DMS53 treated with DMSO at 0.1 percent for 48 hours (cell line): Measurements from ENCODE around the gene TSHZ3.

Experiments used
- DNase-seq: peaks from one replicate; lab custom pipeline; 2025; ENCODE audit not compliant: unreplicated experiment; lab: John Stamatoyannopoulos, UW

The TSHZ3 gene

DNA sequence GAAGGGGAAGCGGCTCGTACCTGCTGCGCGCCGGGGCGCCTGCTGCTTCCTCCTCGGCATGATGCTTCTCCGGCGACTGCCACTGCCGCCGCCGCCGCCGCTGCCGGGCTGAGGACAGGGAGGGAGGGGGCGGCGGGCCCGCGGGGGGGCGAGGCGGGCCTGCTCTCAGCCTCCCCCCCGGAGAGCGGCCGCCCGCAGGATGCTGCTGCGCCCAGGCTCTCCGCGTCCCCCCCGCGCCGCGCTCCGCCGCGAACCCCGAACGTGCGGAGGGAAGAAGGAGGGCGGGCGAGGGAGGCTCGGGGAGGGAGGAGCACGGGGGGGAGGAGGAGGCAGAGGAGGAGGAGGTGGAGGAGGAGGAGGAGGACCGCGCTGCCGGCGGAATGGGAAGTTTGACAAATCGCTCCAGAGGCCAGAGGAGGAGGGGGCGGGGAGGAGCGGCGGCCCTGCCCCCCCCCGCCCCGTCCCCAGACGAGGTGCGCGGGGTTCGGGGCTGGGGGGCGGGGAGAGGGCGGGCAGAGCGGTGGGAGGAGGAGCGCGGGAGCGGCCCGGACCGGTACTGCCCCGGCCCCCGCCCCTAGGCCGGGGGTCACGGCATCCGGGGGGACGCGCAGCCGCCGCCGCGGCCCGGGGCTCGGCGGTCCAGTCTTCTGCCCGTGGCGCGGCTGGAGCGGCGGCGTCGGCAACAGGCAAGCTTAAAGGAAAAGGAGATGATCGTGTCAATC, at the start of gene TSHZ3:
TSHZ3 (minus strand) TSS at position 277 of the 722 bp plus-strand sequence; CDS start at position 60, 217 bp downstream.
- DNase-seq: no peak

DNA sequence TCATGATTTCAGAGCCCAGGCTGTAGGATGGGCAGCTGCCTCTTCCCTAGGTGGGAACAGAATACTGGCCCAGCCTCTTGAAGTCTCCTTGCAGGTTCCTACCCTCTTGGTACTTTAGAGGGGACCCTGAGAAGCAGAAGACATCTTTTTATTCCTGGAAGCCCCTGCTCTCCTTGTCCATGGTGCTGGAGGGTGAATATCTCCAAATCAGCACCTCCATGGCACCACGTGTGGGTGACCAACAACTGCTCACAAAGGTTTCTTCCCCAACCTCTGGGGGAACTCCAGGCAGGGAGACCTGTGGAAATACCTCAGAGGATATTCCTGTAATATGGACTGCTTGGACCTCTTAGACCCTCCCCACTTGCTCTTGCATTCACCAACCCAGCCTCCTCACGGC, 48.1 kb upstream of the TSHZ3 start:
- no peak for DNase-seq

GRCh38 chr19:31392464-31392863, 43.2 kb upstream of the TSHZ3 start:
- no peak for DNase-seq

DNA sequence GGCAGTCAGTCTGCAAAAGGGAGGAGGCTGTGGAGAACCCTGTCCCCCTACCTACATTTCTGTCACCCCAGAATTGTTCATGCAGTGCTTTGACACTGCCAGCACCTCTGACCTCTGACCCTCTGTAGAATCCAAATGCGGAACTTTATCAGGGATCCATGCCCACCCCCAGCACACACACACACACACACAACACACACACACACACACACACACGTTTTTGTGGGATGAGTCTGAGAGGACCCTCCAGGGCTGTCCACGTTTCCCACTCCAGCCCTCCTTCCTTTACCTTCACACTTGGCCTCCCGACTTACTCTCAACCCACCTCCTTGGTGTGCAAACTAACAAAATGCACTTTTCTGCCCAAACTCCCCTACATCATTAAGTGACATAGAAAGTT, 42.3 kb upstream of the TSHZ3 start:
- no peak for DNase-seq

GRCh38 chr19:31390711-31391110, 41.5 kb upstream of the TSHZ3 start:
- no peak for DNase-seq

DNA sequence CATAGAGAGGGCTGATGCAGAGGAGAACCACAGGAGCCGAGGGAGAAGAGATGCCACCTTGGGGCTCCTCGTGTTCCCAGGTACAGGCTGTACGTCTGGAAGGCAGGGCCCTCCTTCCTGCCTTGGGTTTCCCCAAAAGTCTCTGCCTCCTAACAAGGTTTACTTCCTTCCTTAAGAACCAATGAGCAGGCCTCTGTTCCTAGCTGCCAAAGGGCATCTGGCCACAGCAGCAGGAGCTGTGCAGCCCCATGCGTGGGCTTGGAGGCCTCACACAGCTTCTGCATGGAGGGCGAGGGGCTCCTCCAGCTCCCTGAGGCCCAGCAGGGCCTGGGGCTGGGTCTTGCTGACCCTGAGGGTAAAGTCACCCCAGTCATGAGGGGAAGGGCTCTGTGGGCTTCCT, 40.6 kb upstream of the TSHZ3 start:
- DNase-seq: no peak

GRCh38 chr19:31387717-31388301, 38.6 kb upstream of the TSHZ3 start:
- DNase-seq: no peak

GRCh38 chr19:31386806-31387205, 37.6 kb upstream of the TSHZ3 start:
- DNase-seq: no peak

DNA sequence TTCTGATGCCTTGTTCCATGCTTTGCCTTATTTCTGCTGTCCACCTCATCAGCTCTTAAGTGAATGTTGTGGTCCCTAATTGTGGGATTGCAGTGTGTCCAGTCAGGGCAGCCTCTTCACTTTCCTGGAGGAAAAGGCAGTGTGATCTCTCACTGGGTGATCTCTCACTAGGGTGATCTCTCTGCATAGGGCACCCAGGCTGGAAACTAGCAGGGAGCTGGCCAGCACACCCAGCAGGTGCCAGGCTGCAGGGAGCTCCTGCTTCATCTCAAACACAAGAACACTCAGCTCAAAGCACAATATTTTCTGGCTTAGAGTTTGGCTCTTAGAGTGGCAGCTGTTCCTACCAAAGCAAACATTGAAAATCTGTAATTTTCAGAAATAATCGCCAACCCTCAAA, 36.5 kb upstream of the TSHZ3 start:
- DNase-seq: no peak

DNA sequence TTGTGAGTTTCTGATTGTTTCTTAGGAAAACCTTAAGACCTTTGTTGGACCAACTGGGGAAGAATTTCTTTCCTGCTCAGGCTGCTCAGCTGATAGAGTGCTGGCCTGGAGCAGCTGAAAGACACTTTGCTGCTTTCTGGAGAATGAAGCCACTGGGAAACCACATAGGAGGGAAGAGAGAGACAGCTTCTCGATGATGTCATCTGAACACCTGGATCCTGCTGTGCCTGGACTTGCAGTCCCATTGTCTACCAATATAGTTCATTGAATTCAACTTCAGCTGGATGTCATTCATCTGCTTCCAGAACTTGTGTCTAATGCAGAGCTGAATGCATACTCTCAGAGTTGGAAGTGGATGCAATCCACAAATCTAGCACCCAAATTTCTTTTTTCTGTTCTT, 34.3 kb upstream of the TSHZ3 start:
- no peak for DNase-seq

DNA sequence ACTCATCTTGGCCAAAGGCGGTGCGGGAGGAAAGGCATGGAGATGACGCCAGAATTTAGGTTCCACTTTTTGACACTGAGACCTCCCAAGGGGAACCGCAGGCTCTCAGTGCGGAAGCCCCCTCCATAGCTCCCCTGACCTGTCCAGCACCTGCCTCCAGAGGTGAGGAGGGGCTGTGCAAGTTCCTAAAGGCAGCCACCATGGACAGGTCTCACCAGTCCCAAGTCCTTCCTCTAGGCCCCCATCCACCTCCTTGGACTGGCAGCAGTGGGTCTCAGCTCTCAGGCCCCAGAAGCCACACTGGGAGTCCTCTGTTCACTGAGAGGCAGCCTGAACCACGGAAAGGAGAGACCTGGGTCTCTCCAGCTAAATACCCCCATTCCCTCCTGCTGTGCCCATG, 31.6 kb upstream of the TSHZ3 start:
- no peak for DNase-seq

DNA sequence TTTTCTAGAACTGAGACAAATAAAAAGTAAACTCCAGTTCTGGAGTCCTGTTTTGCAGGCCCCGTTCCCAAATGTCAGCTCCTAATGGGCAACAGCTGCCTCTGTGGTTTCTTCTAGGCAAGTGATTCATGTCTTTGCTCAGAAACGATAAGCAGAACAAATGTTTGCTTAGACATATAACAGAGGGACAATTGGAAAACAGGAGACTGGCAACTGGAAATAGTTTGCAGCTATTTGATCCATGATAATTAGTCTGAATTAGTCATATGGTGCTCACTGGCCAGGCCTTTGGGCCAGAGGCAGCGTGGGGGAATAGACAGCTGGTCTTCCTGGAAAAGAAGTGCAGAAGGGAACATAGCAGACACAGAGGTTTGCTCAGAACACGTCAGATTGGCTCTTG, 29.2 kb upstream of the TSHZ3 start:
- no peak for DNase-seq

DNA sequence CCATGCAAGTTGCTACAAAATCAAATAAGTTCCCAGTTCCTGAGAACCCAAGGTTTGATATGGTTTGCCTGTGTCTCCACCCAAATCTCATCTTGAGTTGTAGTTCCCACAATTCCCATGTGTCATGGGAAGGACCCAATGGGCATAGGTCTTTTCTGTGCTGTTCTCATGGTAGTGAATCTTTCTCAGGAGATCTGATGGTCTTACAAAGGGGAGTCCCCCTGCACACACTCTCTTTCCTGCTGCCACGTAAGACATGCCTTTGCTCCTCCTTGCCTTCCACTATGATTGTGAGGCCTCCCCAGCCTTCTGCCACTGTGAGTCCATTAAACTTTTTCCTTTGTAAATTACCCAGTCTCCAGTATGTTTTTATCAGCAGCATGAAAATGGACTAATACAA, 28.5 kb upstream of the TSHZ3 start:
- DNase-seq: no peak

DNA sequence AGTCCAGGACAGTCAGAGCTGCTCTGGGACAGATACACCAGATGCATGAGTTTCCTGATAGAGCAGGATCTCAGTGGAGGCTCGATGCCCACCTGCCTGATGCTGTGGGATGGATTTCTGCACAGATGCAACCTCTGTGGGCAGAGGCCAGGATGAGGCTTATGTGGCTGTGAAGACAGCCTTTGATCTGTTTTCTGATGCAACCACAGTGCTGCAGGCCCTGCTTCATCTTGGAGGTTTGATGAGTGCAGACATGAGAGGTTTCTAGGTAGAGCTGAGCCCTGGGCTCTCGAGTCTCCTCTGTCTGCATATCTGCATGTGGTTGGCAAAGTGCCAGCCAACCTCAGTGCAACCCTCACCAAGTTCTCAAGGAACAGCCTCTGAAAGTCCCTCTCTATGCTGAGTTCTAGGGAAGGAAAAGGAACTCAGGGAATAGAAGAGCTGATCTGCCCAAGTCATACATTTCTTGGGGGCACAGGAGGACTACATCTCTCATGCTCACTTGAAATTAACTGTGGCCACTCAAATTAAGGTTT, 23.1 kb upstream of the TSHZ3 start:
- DNase-seq: no peak

DNA sequence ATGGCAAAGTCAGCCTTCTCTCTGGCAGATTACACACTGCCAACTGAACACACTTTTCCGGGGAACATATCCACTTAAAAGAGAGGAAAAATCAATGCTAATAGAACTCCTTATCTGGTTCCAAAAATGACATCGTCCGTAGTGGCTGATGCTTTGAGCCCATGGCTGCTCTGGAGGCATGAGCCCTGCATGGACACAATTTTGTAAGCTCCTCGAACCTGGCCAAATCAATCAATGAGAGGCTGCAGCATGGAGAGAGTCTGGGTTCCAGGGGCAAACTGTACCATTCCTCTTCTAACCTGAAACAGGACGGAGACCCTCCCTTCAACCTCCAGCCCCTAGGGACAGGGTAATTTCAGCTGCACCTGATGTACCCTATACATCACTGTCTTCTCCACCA, 21.0 kb upstream of the TSHZ3 start:
- no peak for DNase-seq

DNA sequence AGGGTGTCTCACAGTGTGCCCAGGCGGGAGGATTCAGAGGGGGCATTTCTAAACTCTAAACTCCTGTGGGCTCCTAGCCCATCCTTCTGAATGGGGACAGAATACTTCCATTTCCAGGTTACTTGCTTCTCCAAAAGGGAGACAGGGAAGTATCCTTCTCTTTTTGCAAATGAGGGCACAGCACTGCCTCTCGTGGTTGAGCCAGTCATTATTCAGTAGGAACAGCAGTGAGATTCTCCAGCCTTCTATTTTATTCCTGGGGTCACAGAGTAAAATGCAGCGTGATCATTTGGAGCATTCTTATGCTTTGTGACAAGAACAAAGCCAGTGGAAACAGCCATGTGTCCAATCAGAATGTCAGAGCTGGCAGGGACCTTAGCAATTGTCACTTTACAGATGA, 15.7 kb upstream of the TSHZ3 start:
- no peak for DNase-seq

GRCh38 chr19:31361728-31362127, 12.5 kb upstream of the TSHZ3 start:
- no peak for DNase-seq

DNA sequence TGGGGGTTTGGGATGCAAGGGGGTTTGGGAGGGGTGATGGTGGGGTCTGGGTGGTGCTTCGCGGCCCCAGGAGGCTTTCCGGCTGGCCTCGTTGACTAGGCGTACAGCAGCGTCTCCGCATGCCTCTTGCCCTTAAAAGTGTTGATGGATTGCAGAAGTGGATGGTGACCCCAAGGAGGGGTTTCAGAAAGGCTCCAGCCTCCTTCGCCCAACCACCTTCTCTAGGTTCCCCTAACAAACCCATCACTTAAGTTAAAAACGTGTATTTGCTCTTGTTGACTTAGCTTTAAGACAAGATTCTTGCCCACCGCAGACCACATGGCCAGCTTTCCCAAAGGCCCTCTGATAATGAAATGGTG, 8.1 kb upstream of the TSHZ3 start:
- no peak for DNase-seq

GRCh38 chr19:31356587-31357314, 7.5 kb upstream of the TSHZ3 start:
- no peak for DNase-seq

DNA sequence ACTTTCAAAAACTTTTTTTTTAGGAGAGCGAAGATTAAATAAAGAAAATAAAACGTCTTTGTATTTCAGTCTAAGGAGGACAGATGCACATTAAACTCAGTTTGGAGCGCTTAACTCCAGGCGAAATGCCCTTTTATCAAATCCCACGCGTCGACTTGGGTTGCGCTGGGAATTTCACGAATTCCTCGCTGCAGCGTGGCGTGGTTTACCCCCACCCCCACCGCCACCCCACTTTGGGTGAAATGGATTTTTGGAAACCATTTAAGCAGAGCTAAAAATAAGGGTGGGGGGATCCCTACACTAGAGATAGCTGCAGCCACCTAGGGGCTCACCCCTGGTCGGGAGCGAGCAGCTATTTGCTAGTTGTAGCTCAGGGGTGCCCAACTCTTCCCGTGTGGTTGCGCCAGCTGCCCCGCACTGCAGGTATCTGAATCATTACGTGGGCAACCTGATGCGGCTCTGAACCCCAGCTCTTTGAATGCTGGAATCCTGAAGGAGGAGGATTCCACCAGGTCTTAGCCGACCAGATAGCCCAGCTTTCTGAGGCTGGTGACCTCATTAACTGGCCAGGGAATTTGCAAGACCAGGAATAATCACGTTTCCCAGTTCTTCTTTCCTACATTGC, 6.5 kb upstream of the TSHZ3 start:
- no peak for DNase-seq

- DNase-seq: no peak
Measured at GRCh38 chr19:31354799-31355664, 5.8 kb upstream of the TSHZ3 start.
